K562 (cell line): ENCODE measurements around the gene FKBP7. TPM values are rescaled to one million over a fixed set of nuclear protein-coding genes. Genes with fewer than 3 reads are reported as not detected.

Source experiments
- AFF1 ChIP-seq, 2 experiments: fragments of 450-650 bp; IDR thresholded peaks; 2 replicates each; pipeline ENCODE4 v1.6.1; 2018; ENCODE audit warnings: mild to moderate bottlenecking in 2 of 2, low read depth in 1 of 2; ENCODE audit not compliant: partially characterized antibody in 2 of 2
- CEBPB ChIP-seq: fragments of 450-650 bp; IDR thresholded peaks from 2 replicates; pipeline ENCODE4 v1.6.1; 2016; ENCODE audit warnings: missing genetic modification characterization, missing compliant biosample characterization
- ETV5 ChIP-seq: sonication (generic); formaldehyde crosslinking; IDR thresholded peaks from 2 replicates; pipeline ENCODE4 v1.4.0; 2020; ENCODE audit warnings: low read depth, mild to moderate bottlenecking, missing genetic modification reagents
- KHSRP ChIP-seq: fragments of 450-650 bp; IDR thresholded peaks from 2 replicates; pipeline ENCODE4 v1.6.1; 2017
- MCM7 ChIP-seq, 2 experiments: fragments of 450-650 bp; IDR thresholded peaks; 2 replicates each; pipeline ENCODE4 v1.6.1; 2016 to 2018
- NKRF ChIP-seq: fragments of 450-650 bp; IDR thresholded peaks from 2 replicates; pipeline ENCODE4 v1.6.1; 2016; ENCODE audit warnings: borderline replicate concordance
- ZC3H8 ChIP-seq: fragments of 450-650 bp; IDR thresholded peaks from 2 replicates; pipeline ENCODE4 v1.6.1; 2017
- ZNF316 ChIP-seq: fragments of 450-650 bp; IDR thresholded peaks from 2 replicates; pipeline ENCODE4 v1.6.1; 2016
- ZNF586 ChIP-seq: fragments of 450-650 bp; formaldehyde crosslinking; conservative IDR thresholded peaks from 2 replicates; pipeline ENCODE4 v1.4.0; 2020; ENCODE audit warnings: mild to moderate bottlenecking, moderate library complexity
- polyA plus RNA-seq, 8 experiments: library from polyadenylated mRNA; depleted of rRNA in 4 of 8; stranded (reverse) in 5 of 8; unstranded in 3 of 8; fragments of >200 nt; fragmentation: Nextera tagmentation in 2 of 8; fragmentation: Illumina TruSeq in 1 of 8; extraction: Ambion mirVana in 2 of 8; extraction: Trizol in 1 of 8; gene quantifications; 2 replicates each; pipeline versions ENCODE4 v1.2.1 to v1.2.3, GENCODE V29; 2011 to 2014; ENCODE audit warnings: inconsistent platforms in 1 of 8, missing spikeins in 1 of 8
- total RNA-seq, 7 experiments: library from RNA; depleted of rRNA in 6 of 7; stranded (reverse); fragments of >200 nt in 6 of 7; fragmentation: Illumina TruSeq in 2 of 7; extraction: Trizol in 2 of 7; gene quantifications; 2 replicates each; pipeline versions ENCODE4 v1.2.1 to v1.2.3, GENCODE V29; 2011 to 2021; ENCODE audit warnings: low replicate concordance in 1 of 7
- TF ChIP-seq, protein P1 (sequence below): fragments of 450-650 bp; IDR thresholded peaks from 2 replicates; pipeline ENCODE4 v1.6.1; 2016; ENCODE audit warnings: mild to moderate bottlenecking, moderate library complexity

Gene FKBP7
- total and polyA plus RNA-seq, 9 of the 15 experiments (the other 6 are each of a cell fraction or from before 2014, with no cell fraction given), result 6.1 to 23.2 (median 19.0) TPM

DNA sequence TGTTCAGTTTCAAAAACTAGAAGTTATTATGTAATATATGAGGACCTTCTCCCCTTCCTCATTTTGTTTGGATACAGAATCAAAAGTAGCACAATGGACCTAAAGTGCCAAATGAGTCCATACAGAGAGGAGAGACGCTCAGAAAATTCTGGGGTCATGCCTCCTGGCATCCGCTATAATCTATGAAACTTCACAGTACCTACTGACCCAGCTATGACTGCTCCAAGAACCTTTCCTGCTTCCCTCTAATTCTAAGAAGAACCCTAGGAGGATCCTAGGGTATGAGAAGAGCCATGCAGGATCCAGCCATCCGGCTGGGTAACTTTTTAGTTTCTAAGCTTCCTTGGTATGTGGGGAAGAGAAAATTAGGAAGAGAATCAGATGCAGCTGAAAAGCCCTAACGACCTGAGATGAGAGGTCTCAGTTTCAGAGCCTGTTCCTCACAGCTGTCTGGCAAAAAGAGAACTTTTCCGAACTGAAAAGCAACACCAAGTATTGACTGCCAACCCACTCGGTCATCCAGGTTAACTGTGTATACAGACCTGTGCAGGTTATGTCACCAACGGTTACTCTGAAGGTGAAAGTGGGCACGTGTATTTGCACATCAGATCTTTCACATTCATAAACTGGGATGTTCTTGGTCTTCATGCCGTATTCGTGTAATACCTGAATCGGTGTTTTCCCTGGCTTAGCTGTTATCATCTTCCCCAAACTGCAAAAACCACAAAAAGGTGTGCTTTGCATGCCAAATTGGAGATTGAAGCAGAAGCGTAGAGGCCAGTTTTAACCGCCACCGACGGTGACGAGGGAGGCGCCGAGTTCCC, 28.5 kb downstream of the FKBP7 start (continued):
- TF ChIP-seq, protein P1, sequence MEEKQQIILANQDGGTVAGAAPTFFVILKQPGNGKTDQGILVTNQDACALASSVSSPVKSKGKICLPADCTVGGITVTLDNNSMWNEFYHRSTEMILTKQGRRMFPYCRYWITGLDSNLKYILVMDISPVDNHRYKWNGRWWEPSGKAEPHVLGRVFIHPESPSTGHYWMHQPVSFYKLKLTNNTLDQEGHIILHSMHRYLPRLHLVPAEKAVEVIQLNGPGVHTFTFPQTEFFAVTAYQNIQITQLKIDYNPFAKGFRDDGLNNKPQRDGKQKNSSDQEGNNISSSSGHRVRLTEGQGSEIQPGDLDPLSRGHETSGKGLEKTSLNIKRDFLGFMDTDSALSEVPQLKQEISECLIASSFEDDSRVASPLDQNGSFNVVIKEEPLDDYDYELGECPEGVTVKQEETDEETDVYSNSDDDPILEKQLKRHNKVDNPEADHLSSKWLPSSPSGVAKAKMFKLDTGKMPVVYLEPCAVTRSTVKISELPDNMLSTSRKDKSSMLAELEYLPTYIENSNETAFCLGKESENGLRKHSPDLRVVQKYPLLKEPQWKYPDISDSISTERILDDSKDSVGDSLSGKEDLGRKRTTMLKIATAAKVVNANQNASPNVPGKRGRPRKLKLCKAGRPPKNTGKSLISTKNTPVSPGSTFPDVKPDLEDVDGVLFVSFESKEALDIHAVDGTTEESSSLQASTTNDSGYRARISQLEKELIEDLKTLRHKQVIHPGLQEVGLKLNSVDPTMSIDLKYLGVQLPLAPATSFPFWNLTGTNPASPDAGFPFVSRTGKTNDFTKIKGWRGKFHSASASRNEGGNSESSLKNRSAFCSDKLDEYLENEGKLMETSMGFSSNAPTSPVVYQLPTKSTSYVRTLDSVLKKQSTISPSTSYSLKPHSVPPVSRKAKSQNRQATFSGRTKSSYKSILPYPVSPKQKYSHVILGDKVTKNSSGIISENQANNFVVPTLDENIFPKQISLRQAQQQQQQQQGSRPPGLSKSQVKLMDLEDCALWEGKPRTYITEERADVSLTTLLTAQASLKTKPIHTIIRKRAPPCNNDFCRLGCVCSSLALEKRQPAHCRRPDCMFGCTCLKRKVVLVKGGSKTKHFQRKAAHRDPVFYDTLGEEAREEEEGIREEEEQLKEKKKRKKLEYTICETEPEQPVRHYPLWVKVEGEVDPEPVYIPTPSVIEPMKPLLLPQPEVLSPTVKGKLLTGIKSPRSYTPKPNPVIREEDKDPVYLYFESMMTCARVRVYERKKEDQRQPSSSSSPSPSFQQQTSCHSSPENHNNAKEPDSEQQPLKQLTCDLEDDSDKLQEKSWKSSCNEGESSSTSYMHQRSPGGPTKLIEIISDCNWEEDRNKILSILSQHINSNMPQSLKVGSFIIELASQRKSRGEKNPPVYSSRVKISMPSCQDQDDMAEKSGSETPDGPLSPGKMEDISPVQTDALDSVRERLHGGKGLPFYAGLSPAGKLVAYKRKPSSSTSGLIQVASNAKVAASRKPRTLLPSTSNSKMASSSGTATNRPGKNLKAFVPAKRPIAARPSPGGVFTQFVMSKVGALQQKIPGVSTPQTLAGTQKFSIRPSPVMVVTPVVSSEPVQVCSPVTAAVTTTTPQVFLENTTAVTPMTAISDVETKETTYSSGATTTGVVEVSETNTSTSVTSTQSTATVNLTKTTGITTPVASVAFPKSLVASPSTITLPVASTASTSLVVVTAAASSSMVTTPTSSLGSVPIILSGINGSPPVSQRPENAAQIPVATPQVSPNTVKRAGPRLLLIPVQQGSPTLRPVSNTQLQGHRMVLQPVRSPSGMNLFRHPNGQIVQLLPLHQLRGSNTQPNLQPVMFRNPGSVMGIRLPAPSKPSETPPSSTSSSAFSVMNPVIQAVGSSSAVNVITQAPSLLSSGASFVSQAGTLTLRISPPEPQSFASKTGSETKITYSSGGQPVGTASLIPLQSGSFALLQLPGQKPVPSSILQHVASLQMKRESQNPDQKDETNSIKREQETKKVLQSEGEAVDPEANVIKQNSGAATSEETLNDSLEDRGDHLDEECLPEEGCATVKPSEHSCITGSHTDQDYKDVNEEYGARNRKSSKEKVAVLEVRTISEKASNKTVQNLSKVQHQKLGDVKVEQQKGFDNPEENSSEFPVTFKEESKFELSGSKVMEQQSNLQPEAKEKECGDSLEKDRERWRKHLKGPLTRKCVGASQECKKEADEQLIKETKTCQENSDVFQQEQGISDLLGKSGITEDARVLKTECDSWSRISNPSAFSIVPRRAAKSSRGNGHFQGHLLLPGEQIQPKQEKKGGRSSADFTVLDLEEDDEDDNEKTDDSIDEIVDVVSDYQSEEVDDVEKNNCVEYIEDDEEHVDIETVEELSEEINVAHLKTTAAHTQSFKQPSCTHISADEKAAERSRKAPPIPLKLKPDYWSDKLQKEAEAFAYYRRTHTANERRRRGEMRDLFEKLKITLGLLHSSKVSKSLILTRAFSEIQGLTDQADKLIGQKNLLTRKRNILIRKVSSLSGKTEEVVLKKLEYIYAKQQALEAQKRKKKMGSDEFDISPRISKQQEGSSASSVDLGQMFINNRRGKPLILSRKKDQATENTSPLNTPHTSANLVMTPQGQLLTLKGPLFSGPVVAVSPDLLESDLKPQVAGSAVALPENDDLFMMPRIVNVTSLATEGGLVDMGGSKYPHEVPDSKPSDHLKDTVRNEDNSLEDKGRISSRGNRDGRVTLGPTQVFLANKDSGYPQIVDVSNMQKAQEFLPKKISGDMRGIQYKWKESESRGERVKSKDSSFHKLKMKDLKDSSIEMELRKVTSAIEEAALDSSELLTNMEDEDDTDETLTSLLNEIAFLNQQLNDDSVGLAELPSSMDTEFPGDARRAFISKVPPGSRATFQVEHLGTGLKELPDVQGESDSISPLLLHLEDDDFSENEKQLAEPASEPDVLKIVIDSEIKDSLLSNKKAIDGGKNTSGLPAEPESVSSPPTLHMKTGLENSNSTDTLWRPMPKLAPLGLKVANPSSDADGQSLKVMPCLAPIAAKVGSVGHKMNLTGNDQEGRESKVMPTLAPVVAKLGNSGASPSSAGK, result 0 out of 2 replicates have a peak, but pooled peaks have one; percentile 14
- no peak for TF ChIP-seq CEBPB
- no peak for TF ChIP-seq KHSRP
- TF ChIP-seq ZC3H8, result no peak
- TF ChIP-seq ZNF316, result 0 out of 2 replicates have a peak, but pooled peaks have one; percentile 10
- peak in 1 of 2 experiments; percentile 25 for TF ChIP-seq AFF1 (IDR thresholded peaks at IDR 0.05; ENCODE audit: low read depth in 1 of 2, partially characterized antibody in 2 of 2)
- peak; percentile 73 for TF ChIP-seq NKRF
- 0 out of 2 replicates have a peak, but pooled peaks have one; percentile 10 for TF ChIP-seq ETV5 (CRISPR knock-in tag)
- no peak for TF ChIP-seq ZNF586
- TF ChIP-seq MCM7 (IDR thresholded peaks at IDR 0.05), result no peak
